ENCODE data around the gene FADS6. TPM values are rescaled to one million over a fixed set of nuclear protein-coding genes. Genes with fewer than 3 reads are reported as not detected.
A peak's percentile ranks its signal among the peaks of the same experiment; 100 is the strongest.

FADS6 gene
- total RNA-seq, 1 experiment from 2014 or later: not detected

- no peak for DNase-seq (ENCODE audit: low read depth)
Measured at GRCh38 chr17:74855323-74855722, 38.1 kb downstream of the FADS6 start.

GRCh38 chr17:74854792-74855191 is 38.6 kb downstream of the FADS6 start:
- DNase-seq (ENCODE audit: low read depth): no peak

GRCh38 chr17:74853669-74854068 is 39.8 kb downstream of the FADS6 start:
- no peak for DNase-seq (ENCODE audit: low read depth)

DNA sequence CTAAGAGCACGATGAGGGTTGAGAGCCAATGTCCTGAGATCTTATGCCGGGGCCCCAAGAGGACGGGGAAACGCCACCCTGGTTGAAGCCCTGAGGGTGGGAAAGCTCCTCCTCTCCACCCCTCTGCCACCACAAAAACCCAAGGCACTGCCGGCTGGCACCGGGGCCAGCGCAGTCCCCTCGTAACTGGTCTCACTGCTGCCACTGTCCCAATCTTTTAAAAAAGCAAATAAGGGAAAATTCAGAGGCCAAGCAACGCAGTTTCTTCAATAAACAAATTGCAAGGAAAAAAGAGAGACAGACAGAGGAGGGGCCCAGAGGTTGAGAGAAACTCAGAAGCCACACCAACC is 40.4 kb downstream of the FADS6 start:
- no peak for DNase-seq (ENCODE audit: low read depth)

DNA sequence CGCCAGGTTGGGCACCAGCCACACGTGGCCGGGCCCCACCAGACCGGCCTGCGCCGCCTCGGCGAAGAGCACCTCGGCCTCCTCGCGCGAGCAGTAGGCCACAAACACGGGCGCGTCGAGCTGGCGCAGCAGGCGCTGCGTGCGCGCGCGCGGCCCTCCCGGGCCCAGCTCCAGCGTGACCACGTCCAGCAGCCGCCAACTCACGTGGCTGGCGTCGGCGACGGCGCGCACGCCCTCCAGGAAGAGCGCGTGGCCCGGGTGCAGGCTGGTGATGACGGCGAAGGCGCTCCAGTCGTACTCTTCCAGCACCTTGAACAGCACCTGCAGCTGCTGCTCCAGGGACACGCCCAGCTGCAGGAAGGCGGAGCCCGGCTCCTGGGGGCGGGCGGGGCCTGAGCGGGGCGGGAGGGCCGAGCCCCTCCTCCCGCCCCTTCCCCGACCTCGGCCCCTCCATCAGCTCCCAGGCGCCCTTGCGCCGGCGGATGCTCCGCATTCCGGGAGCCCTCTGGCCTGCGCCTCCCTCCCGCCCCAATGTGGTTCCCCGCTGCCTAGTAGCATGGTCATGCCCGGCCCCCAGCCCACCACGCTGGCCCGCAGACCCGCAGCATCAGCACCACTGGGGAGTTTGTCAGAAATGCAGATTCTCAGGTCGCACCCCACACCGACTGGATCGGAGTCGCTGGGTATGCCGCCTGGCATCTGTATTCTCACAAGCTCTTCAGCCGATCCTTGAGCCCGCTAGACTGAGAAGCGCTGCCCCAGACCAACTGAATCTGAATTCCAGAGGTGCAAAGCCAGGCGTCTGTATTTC is 41.0 kb downstream of the FADS6 start:
- DNase-seq (ENCODE audit: low read depth): peak; percentile 73

- no peak for DNase-seq (ENCODE audit: low read depth)
Measured at GRCh38 chr17:74851612-74852236, 41.7 kb downstream of the FADS6 start.

DNA sequence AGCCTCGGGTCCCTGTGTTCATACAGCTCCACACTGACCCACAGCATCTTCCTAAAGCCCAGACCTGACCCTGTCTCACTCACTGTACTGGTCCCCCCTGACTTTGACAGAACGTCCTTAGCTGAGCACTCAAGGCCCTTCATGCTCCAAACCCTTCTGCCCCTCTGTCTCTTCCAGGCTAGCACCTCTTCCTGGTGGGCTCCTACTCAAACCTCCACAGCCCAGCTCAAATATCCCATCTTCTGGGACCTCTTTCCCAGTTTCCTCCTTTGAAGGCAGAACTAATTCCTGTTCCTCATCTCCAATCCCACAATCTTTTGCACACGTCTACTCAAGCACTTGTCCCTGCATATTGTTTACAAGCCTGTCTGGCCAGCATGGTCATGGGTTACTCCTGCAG is 42.5 kb downstream of the FADS6 start:
- no peak for DNase-seq (ENCODE audit: low read depth)

DNA sequence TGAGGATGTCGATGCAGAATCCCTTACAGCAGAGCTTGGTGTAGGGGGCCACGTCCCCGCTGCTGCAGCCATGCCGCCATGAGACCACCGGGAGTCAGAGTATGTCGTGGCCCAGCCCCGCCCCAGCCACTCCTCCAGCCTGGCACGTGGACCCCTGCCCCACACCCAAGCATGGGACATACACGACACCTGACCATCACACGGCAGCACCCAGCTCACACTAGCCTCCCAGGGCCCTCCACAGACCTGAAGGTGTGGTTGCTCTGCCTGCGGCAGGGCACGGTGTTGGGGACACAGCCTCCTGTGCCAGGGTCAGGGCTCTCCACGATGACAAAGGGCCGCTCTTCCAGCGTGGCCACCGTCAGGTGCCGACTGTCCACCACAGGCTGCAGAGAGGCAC is 43.1 kb downstream of the FADS6 start:
- DNase-seq (ENCODE audit: low read depth): no peak

DNA sequence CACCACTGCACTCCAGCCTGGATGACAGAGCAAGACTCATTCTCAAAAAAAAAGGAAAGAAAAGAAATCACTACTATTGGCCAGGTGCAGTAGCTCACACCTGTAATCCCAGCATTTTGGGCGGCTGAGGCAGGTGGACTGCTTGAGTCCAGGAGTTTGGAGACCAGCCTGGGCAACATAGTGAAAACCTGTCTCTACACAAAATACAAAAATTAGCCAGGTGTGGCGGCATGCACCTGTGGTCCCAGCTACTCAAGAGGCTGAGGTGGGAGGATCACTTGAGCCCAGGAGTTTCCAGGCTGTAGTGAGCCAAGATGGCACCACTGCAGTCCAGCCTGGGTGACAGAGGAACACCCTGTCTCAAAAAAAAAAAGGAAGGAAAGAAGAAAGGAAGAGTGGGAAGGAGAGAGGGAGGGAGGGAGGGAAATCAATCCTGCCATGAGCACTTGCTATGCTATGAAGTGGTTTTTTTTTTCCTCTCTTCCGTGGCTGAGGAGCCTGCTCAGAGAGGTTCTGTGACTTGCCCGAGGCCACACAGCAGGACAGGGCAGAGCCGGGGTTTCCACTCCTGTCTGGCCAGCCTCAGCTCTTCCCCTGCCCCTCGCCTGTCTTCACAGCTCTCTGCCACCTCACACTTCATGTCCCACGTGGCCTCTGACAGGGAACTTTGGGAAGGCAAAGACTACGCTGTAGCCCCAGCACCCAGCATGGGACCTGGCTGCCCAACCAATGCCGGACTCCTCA is 44.6 kb downstream of the FADS6 start:
- no peak for DNase-seq (ENCODE audit: low read depth)

- DNase-seq (ENCODE audit: low read depth): no peak
Measured at GRCh38 chr17:74846621-74847020, 46.8 kb downstream of the FADS6 start.

GRCh38 chr17:74843352-74843627 is 50.1 kb downstream of the FADS6 start:
- no peak for DNase-seq (ENCODE audit: low read depth)

- peak; percentile 75 for DNase-seq (ENCODE audit: low read depth)
Measured at GRCh38 chr17:74842599-74843351, 50.7 kb downstream of the FADS6 start.

DNA sequence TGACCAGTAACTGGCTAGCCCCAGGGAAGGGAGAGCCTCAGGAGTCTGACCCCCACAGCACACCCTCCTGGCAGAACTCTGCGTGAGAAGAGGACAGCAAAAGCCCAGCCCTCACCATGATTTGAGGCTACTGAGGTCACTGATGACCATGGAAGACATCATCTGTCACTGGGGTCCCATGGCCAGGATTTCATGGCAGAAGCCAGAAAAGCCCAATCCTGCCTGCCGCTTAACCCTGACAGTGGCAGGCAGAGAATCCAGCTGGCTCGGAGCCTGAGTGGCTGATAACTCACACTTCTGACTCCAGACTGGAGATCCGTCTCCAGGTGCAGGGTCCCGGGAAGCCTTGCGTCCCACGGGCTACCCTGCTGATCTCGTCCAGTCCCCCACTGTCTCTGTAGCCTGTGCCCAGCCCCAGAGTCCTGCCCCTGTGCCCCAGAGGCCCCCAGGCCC is 51.3 kb downstream of the FADS6 start:
- DNase-seq (ENCODE audit: low read depth): no peak

- peak; percentile 41 for DNase-seq (ENCODE audit: low read depth)
Measured at GRCh38 chr17:74840989-74841666, 52.3 kb downstream of the FADS6 start.

- DNase-seq (ENCODE audit: low read depth): no peak
Measured at GRCh38 chr17:74839990-74840852, 53.2 kb downstream of the FADS6 start.

GRCh38 chr17:74838274-74838673 is 55.2 kb downstream of the FADS6 start:
- DNase-seq (ENCODE audit: low read depth): no peak

- no peak for DNase-seq (ENCODE audit: low read depth)
Measured at GRCh38 chr17:74836691-74837467, 56.6 kb downstream of the FADS6 start.

DNA sequence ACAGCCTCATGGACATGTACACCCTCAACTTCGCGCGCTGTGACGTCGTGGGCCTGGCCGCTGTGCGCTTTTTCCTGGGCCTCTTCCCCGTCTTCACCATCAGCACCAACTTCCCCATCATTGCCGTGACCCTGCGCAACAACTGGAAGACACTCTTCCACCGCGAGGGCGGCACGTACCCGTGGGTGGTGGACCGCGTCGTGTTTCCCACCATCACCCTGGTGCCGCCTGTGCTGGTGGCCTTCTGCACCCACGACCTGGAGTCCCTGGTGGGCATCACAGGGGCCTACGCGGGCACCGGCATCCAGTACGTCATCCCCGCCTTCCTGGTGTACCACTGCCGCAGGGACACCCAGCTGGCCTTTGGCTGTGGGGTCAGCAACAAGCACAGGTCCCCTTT is 57.2 kb downstream of the FADS6 start:
- no peak for DNase-seq (ENCODE audit: low read depth)

- DNase-seq (ENCODE audit: low read depth): no peak
Measured at GRCh38 chr17:74833501-74834377, 59.7 kb downstream of the FADS6 start.

Data from Daoy (cell line).